Superior temporal gyrus (tissue), 1 donor: ENCODE data around the gene CEACAM18.
A peak's percentile ranks its signal among the peaks of the same experiment; 100 is the strongest.
"Not testable (repeated sequence)": the region's sequence is repeated elsewhere in the genome, so short reads cannot be mapped to it uniquely, and the experiment has no call there.

Experiments used
- DNase-seq: peaks from one replicate; pipeline ENCODE4 v3.0.0-alpha.2; 2016; ENCODE audit errors: extremely low spot score

CEACAM18 gene

DNA sequence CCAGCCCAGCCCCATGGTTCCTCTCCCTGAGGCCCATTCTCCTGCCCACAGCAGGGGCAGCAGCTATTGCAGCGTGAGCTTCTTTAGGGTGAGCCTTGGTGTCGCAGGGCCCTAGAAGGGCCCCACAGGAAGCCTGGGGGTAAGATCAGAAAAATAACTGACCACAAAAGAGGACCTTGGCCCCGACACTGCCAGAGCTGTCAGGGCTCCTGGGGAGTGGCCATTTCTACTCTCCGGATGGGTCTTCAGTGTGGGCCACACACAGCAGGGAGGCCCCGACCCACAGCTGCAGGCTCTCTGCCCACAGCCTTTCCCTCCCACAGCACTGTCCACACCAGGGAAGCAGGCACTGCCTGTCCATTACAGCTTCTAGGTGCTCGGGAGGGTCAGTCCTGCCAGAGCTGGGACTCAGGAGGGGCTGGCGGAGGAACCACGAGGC is 16.6 kb upstream of the CEACAM18 start:
- DNase-seq, result no peak

DNA sequence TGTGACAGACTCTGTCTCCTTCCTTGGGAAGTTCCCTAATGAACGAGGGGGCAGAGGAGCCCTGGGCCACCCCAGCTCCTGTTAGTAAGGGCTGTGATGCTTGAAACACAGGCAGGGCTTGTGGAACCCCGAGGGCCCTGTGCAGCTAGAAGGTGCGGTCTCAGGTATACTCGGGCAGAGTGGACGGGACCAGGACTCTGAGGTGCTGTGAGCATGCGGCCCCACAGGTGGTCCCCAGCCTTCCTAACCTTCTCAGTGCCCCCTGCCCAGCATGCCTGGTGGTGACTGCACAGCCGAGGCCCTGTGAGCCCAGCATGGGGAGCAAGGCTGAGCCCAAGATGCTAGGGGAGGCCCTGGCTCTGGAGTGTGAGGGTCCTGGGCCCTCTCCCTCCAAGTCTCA is 16.1 kb upstream of the CEACAM18 start:
- DNase-seq, result no peak

DNA sequence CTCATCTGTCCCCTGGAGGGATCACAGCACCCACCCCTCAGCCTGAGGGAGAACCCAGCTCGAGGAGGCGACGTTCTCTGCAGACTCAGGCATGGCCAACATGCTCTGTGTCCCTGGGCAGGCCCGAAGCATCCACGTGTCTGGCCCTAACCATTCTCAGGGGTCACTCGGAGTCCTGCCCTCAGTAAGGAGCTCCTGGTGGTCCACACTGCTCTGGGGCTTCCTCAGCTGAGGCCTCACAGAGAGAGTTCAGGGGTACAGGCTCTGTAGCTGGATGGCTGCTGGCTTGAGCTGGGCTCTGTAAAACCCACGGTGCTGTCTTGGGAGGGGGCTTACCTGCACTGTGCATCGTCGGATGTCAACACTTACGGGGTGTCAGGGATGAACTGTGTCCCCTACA is 15.7 kb upstream of the CEACAM18 start:
- no peak for DNase-seq

DNA sequence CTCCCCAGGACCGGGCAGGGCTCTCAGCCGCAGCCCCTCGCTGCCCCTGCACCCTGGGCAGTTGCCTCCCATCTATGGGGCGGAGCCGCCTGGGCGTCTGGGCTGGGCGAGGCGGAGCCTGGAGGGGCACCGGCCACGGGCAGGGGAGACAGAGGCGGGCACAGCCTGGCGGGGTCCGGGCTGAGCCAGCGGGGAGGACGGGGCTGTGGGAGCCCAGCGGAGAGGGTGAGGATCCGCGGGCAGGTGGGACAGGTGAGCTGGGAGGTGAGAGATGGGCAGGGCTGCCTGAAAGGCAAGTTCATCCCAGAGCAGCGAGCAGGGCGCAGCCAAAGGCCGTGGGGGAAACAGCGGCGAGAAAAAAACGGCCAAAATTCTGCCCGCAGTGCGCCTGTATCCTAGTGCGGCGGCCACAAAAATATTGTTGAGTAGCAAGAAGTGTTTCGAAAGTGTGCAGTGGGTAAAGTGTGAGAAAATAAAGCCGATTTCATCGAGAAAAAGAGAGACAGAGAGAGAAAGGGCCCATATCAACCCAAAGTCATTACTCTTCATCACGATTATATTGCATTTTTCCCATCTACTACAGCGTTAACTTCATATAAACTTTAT is 14.3 kb upstream of the CEACAM18 start:
- not testable (repeated sequence) for DNase-seq

DNA sequence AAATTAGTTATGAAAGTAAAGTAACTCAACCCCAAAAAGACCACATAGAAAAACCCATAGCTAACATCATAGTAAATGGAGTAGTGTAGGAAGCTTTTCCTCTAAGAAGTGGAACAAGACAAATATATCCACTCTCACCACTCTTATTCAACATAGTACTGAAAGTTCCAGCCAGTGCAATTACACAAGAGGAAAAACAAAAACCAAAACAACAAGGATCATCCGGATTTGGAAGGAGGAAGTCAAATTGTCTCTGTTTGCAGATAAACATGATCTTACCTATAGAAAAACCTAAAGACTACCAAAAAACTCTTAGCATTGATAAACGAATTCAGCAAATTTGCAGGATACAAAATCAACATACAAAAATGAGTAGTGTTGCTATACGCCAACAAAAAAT is 11.6 kb upstream of the CEACAM18 start:
- DNase-seq, result peak; percentile 26

DNA sequence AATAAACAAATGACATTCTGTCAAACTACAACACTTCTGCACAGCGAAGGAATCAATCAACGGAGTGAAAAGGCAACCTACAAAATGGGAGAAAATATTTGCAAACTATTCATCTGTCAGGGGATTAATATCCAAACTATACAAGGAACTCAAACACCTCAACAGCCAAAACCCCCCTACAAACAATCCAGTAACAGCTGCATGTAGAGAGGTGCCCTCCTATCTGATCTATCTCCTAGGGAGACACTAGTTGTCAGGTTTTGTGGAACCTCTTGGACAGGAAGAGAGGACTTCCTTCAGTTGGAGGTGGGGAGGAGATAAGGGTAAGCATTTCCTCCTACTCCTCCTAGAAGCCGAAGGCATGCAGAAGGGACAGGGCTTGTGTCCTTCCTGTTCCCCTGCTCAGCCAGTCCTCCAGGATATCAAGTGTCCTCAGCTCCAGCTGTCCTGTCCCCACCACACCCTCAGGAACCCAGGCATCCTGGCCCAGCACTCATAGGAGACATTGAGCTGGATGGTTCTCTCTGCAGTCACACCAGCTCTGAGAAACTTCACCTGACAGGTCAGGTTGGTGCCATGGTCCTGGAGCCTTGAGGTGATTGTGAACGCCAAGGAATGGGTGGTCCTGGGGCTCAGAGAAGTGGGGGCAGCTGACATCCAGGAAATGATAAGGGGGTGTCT is 10.3 kb upstream of the CEACAM18 start:
- no peak for DNase-seq

DNA sequence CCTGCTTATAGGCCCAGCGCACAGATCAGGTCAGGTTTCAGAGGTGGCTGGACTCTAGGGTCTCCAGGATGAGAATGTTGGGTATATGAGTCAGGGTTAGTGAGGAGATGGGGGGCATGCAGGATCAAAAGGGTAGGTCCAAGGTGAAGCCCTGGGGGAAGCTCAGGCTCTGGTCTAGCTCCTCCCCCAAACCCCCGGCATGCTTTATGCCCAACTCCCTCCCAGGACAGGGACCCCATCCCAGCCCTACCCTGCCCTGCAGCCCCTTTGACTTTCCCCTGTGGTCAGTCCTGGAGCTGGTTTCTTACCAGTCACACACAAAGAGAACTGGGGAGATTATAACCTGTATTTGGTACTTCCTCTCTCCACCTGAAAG is 9.8 kb upstream of the CEACAM18 start:
- DNase-seq, result no peak

DNA sequence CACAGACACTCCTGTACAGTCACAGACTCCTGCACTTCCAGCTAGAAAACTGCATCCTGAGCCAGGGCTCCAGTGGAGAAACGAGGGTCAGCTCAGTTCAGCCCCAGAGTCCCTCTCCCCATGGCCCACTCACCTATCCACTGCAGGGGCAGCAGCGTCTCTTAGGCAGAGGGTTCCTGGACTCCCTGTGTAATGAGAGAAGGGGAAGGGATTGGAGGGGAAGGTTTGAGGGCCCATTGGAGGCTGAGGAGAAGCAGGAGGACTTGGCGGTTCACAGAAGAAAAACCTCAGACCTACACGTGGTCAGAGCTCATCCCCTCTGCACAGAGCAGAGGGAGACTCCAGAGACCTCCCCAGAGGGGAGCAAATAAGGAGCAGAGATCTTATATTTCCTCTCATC is 9.2 kb upstream of the CEACAM18 start:
- no peak for DNase-seq

DNA sequence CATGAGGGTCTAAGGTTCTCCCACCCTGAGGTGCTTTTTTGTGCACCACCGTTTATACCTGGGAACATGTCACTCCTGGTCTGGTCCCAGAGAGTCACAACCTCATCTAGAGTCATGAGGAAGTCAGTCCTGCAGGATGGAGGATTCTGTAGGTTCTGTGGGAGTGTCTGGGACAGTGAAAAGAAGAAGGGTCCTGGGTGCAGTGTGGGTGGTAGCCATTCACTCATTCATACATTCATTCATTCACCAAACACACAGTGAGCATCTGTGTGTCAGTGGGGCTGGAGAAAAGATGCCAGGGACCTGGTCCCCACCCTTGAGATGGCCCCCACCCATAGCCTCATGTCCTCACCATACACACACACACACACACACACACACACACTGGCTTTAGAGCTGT is 8.7 kb upstream of the CEACAM18 start:
- no peak for DNase-seq

DNA sequence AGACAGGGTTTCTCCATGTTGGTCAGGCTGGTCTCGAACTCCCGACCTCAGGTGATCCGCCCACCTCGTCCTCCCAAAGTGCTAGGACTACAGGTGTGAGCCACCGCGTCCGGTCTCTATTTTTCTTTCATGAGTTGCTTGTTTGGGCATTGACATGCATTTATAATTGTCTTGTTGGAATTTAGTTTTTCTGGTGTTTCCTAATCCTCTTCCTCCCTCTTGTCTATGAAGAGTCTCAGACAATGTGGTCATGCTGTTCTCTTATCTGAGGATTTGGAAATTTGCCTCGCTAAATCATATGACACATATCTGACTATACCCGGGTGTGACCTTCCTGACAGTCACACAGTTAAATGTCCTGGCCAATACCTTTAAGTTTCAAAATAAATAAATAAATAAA is 7.4 kb upstream of the CEACAM18 start:
- no peak for DNase-seq

DNA sequence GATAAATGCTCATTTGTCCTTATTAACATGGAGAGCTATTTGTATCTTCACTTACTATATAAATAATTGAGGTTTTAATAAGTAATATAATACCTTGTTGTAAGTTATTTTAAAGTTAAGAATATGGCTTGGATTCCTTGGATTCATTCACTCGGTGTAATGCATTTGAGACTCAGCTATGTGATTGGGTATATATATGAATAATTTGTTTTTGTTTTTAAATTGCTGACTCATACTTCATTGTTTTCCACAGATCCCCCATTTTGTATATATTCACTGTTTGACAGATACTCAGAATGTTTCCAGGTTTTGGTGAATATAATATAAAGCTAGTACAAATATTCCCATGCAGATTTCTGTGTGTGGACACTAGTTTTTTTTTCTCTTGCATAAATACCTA is 6.8 kb upstream of the CEACAM18 start:
- no peak for DNase-seq

DNA sequence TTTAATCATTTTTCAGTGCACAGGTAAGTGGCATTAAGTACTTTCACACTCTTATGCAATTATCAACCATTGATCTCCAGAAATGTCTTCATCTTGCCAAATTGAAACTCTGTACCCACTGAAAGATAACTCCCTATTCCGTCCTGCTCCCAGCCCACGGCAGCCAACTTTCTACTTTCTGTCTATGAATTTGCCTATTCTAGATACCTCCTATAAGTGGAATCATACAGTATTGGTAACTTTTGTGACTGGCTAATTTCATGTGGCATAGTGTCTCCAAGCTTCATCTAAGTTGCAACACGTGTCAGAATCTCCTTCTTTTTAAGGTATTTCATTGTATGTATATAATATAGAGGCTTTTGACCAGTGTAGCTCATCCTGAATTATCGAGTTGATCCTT is 5.7 kb upstream of the CEACAM18 start:
- DNase-seq, result no peak

DNA sequence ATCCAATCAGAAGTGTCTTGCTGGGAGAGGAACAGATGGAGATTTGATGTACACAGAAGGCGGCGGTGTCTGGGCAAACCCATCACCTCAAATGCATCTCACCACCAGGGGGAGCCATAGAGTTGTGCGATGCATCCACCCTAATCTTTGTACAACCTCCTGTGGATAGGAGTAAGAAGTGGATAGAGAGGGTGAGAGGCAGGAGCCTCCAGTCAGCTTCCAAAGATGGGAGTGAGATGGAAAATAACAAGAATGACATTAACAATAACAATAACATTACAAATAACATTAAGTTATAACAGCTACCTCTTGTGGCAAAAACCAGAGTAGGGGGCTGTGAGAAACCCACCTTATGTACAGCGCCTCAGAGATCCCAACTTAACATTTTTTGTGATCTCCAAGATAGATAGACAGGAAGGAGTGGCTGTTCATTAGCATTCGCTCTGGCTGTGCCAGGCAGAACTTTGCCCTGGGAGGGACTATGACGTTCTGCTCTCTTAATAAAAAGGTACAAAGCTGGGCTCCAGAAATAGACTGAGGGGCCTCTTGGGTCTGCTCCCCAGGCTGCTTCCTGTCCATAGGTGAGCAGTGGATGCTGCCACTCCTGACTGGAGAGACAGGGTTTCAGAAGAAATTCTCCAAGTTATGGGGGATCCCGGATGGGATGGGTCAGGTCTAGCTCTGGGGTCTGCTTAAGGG is 5.2 kb upstream of the CEACAM18 start:
- DNase-seq, result peak; percentile 86

DNA sequence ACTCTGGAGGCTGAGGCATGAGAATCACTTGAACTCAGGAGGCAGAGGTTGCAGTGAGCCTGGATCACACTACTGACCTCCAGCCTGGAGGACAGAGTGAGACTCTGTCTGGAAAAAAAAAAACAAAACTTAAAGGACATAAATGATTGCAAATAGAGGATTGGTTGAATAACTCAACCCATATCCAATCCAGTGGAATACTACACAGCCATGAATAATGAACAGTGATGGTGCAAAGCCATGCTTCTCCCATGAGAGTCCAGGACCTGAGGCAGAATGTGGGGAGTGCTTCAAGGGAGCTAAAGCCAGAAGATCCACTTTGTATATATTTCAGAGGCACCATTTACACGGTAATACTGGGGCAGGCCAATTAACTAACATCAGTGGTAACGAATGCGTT is 2.2 kb upstream of the CEACAM18 start:
- no peak for DNase-seq

DNA sequence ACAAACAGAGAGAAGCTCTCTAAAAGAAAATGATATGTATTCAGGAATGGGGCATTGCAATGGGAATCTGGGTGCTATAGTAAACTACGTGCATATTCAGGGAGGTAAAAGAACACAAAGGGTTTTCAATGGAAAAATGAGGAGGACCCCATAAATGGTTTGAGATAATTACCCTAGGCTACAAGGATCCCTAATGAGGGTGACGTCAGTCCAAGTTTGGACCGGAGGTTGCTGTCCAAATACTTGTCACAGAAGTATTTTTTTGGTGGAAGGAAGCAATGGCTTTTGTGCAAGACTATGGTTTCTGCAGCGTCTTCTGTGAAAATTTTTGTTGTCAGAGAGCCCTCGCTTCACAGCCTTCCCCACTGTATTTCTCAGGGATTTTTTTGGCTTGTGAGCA is 995 bp upstream of the CEACAM18 start:
- DNase-seq, result no peak

DNA sequence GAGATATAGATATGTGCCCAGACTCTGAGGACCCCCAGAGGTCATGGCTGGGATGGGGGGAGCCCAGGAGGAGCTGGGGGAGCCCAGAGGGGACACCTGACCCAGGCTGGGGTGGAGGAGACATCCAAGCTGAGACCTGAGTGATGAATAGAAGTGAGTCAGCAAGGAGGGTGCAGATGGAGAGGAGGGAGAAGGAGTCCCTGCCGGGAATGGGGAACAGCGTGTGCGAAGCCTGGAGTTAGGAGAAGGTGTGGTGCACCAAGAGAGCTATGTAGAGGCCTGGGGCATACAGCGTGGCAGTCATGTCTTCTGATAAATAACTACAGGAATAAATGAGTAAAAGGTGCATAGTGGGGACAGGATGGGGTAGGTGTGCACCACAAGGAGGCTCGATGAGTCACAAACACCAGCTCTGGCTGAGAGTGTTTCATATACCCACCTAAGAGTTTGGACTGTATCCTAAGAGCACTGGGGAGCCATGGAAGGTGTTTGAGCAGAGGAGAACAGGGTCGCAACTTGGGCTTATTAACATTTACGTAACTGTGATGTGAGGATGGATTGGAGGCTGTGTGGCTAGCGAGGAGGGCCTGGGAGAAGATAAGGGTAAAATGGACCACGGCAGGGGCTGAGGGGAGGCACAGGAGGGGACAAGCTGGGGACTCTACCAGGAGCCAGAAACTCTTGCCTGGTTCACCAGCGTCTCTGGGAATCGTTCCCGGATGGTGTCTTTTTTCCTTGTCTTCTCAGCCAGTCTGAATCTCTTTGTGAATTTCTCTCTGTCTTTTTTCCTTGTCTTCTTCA is 1.4 kb downstream of the CEACAM18 start:
- DNase-seq, result no peak

DNA sequence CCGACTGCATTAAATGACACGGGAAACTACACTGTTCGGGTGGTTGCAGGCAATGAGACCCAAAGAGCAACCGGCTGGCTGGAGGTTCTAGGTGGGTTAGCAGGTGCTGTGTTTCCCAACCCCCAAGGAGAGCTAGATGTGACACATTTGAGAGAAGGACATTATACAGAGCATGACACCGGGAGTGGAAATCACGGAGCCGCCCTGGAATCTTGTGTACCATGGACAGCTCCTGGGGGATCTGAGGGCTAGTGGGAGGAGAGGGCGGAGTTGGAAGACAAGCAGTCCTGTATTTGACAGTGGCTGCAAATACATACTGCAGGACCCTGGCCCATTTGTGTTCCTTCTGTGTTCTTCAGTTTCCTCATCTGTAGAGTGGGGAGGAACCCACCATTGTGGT is 2.3 kb downstream of the CEACAM18 start:
- DNase-seq, result no peak

DNA sequence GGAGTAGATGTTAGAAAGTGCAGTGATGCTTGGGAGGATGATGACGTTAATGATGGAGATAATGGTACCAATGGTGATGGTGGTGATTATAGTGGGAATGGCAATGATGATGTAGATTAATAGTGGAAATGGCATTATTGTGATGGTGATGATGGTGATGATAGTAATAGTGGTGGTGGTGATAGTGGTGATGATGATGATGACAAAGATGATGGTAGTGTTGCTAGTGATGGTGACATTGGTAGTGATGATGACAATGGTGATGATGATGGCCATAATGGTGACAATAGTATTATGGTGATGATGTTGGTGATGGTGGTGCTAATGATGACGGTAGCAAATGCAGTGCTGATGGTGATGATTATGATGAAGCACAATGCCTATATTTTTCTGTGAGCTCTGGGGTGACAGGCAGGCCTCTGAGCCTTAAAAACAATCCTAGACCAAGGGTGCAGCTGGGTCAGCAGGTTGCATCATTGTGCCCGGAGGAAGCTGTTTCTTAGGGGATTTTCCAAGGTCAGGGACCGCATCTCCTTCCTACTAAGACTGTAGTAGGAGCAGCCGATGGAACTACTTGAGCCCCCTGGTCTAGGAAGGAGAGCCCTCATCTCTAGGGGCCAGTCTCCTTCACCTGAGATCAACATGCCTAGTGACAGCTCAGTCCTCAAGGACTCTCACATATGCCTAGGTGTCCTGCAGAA is 7.8 kb downstream of the CEACAM18 start:
- DNase-seq, result no peak

DNA sequence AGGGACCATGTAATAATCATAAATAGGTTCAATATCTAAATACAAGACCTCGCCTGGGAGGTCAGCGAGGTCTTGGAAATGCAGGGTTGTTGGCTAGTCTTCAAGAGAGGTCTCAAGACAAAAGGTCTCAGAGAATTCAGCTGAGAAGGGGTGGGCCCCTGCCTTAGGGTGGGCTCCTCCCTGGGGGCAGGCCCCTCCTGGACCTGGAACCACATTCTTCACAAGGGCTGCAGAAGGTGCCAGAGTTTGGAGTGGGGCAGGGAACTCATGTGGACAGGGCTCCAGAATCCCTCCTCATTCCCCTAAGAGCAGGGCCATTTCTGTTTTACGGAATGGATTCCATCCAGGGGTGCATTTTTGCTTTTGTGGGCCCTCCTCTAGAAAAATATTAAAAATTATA is 10.2 kb downstream of the CEACAM18 start:
- DNase-seq, result no peak

DNA sequence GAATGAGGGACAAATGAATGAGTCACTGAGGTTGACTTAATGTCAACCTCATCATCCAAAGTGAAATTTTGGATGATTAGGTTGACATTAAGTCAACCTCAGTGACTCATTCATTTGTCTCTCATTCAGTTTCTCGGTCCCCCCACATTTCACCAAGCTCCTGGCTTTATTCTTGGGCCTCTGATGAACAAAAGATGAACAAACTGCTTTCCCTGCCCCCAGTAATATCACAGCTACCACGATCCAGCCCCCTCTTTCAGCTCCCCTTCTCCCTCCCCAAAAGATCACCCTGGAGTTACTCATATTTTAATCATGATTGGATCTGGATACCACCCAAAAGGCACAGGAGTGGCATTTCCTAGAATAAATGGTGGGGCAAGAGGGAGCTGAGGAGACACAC is 10.8 kb downstream of the CEACAM18 start:
- DNase-seq, result no peak

DNA sequence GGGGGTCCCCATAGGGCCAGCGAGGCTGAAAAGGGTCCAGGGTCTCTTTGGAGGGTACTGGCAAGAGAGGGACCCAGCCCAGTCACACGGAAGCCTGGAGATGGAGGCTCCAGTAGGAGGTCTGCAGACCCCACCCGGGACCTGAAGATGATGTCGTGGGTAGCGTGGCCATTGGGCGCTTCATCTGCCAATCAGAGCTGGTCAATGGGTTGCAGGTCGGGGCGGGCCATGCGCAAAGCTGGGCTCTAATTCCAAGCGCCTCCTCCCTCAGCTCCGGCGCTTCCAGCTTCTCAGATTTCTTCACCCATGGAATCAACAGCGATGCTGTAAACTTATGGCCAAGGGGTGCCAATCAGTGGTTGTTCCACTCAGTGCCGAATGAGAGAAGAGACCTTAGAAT is 12.3 kb downstream of the CEACAM18 start:
- no peak for DNase-seq

DNA sequence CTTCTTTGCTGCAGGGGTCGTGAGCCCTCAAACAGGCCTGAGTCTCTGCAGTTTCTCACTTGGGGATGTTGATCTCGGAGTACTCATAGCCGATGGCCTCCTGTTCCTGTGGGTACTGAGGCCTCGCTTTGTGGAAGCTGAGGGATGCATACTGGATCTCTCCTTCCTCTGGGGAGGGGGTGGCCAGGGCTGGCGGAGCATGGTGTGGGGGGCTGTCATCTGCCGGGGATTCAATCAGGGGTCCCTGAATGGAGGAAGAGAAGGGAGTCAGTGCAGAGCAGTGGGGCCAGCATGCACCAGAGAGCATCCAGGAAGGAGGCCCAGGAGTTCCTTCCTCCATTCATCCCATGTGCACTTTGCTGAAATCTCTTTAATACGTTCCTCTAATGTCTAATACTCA is 13.2 kb downstream of the CEACAM18 start:
- no peak for DNase-seq
